Measurements from ENCODE around the gene CDK5R2. TPM values are rescaled to one million over a fixed set of nuclear protein-coding genes. Genes with fewer than 3 reads are reported as not detected.
A peak's percentile ranks its signal among the peaks of the same experiment; 100 is the strongest.

Gene CDK5R2
- total RNA-seq, 1 donor from 2014 or later = not detected

DNA sequence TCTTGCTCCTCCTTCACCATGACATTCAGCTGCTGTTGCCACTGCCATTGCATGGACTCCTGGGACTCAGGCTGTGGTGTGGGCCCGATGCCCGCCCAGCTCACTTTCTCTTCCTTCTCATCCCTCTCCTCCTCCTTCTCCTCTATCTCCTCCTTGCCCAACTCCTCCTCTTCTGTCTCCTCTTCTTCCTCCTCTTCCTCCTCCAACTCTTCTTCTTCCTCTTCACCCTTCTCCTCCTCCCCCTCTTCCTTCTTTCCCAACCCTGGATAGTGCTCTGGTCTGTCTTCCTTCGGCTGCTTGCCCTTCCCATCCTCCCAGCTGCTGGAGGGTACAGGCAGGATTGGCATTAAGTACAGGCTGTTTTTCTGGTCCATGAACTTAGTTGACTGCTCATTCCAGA lies 44.5 kb downstream of the CDK5R2 start:
- peaks cover 11 to 15% of the 10 kb centered on the region in 2 donors for H3K4me1 ChIP-seq
- H3K9me3 ChIP-seq = no peaks in the 10 kb centered on the region
- peaks cover 23% of the 10 kb centered on the region for H3K27me3 ChIP-seq
- TF ChIP-seq, protein P1, sequence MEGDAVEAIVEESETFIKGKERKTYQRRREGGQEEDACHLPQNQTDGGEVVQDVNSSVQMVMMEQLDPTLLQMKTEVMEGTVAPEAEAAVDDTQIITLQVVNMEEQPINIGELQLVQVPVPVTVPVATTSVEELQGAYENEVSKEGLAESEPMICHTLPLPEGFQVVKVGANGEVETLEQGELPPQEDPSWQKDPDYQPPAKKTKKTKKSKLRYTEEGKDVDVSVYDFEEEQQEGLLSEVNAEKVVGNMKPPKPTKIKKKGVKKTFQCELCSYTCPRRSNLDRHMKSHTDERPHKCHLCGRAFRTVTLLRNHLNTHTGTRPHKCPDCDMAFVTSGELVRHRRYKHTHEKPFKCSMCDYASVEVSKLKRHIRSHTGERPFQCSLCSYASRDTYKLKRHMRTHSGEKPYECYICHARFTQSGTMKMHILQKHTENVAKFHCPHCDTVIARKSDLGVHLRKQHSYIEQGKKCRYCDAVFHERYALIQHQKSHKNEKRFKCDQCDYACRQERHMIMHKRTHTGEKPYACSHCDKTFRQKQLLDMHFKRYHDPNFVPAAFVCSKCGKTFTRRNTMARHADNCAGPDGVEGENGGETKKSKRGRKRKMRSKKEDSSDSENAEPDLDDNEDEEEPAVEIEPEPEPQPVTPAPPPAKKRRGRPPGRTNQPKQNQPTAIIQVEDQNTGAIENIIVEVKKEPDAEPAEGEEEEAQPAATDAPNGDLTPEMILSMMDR (IDR thresholded peaks at IDR 0.05) = no peak
- H3K36me3 ChIP-seq = no peaks in the 10 kb centered on the region
- no peak overlapping the region for H3K4me3 ChIP-seq
- intact Hi-C loops (cut with DNase I) = no loop called here
- no peak overlapping the region for H3K27ac ChIP-seq
- no peak for DNase-seq (ENCODE audit: low spot score in 2 of 2)

DNA sequence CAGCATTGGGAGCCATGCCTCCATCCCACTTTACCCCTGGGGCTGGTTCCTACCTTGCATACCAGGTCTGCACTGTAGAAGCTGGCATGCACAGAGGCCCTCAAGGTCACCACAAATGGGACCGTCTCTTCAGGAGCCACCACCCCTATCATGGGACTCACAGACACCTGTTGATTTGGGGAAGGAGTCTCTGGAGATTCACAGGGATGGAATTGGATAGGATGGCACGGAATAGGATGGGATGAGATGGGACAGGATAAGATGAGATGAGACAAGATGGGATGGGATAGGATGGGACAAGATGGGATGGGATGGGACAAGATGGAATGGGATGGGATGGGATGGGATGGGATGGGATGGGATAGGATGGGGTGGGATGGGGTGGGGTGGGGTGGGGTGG lies 49.8 kb downstream of the CDK5R2 start:
- intact Hi-C loops (cut with DNase I) = no loop called here
- H3K4me1 ChIP-seq = no peaks in the 10 kb centered on the region
- no peaks in the 10 kb centered on the region for H3K36me3 ChIP-seq
- no peak for DNase-seq (ENCODE audit: low spot score in 2 of 2)
- no peaks in the 10 kb centered on the region for H3K27me3 ChIP-seq
- TF ChIP-seq, protein P1 (IDR thresholded peaks at IDR 0.05) = no peak
- no peak overlapping the region for H3K27ac ChIP-seq
- H3K4me3 ChIP-seq = no peak overlapping the region
- H3K9me3 ChIP-seq = no peaks in the 10 kb centered on the region

DNA sequence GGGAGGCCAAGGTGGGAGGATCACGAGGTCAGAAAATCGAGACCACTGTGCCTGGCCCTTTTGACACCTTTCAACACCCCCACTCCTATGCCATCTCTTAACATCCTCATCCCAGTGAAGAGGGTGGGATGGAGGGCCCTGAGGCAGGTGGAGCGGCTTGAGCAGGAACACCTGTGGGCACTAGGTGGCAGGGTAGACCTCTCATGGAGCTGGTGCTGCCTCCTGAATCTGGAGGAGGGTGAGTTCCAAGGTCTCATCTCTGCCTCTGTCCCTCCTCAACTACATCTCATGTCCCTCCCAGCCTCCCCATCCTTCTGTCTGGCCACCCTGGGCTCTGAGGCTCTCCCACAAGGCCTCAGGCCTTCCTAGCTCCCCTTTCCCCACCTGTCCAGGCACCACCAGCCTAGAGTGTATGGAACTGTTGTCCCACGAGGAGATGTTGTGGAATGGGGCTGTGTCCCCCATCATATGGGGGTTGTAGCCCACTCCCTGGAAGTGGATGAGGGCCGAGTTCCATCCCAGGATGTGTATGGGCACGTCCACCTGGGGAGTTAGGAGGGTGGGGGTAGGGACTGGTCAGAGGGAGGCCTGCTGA lies 50.8 kb downstream of the CDK5R2 start:
- no peak overlapping the region for H3K4me3 ChIP-seq
- H3K9me3 ChIP-seq = no peaks in the 10 kb centered on the region
- no peaks in the 10 kb centered on the region for H3K4me1 ChIP-seq
- intact Hi-C loops (cut with DNase I) = no loop called here
- no peaks in the 10 kb centered on the region for H3K36me3 ChIP-seq
- H3K27ac ChIP-seq = no peak overlapping the region
- TF ChIP-seq, protein P1 (IDR thresholded peaks at IDR 0.05) = peak in 1 of 3 experiments; percentile 27
- no peak for DNase-seq (ENCODE audit: low spot score in 2 of 2)
- H3K27me3 ChIP-seq = no peaks in the 10 kb centered on the region

DNA sequence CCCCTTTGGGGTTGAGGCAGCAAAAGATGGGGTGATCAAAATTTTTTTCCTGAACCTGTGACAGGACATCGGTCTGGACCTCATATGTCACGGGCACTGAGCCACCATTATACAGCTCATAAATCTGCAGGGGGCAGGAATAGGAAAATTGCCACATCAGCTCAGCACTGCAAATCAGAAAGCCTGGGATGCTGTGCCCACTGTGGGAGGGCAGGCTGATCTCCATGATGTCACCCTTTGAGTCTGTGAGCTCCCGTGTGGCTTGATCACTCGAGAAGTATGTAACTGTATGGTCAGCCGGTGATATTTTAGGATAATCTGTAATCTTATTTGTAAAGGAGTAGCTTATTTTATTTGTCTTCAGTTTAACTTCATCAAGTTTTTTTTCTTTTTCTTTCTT lies 51.4 kb downstream of the CDK5R2 start:
- no peak for DNase-seq (ENCODE audit: low spot score in 2 of 2)
- TF ChIP-seq, protein P1 (IDR thresholded peaks at IDR 0.05) = no peak
- no peak overlapping the region for H3K27ac ChIP-seq
- intact Hi-C loops (cut with DNase I) = no loop called here
- no peaks in the 10 kb centered on the region for H3K4me1 ChIP-seq
- H3K4me3 ChIP-seq = no peak overlapping the region
- H3K9me3 ChIP-seq = no peaks in the 10 kb centered on the region
- no peaks in the 10 kb centered on the region for H3K27me3 ChIP-seq
- H3K36me3 ChIP-seq = no peaks in the 10 kb centered on the region

Other genes starting within 250 kb of the CDK5R2 start
- 93.4 TPM for gene TTLL4, start 248.8 kb upstream of the CDK5R2 start, total RNA-seq
- 53.1 TPM for gene CYP27A1, start 177.5 kb upstream of the CDK5R2 start, total RNA-seq
- gene PRKAG3, start 127.9 kb upstream of the CDK5R2 start, total RNA-seq = not detected
- gene WNT6, start 99.9 kb upstream of the CDK5R2 start, total RNA-seq = 1.2 TPM
- not detected for gene WNT10A, start 78.8 kb upstream of the CDK5R2 start, total RNA-seq
- not detected for gene FEV, start 25.5 kb downstream of the CDK5R2 start, total RNA-seq
- not detected for gene CRYBA2, start 33.8 kb downstream of the CDK5R2 start, total RNA-seq
- not detected for gene CFAP65, start 81.8 kb downstream of the CDK5R2 start, total RNA-seq
- not detected for gene IHH, start 101.3 kb downstream of the CDK5R2 start, total RNA-seq
- gene NHEJ1, start 201.1 kb downstream of the CDK5R2 start, total RNA-seq = 21.6 TPM
- gene SLC23A3, start 210.4 kb downstream of the CDK5R2 start, total RNA-seq = 14.2 TPM
- gene CNPPD1, start 217.3 kb downstream of the CDK5R2 start, total RNA-seq = 49.4 TPM
- gene RETREG2, start 218.6 kb downstream of the CDK5R2 start, total RNA-seq = 83.5 TPM
- 225 TPM for gene ZFAND2B, start 247.1 kb downstream of the CDK5R2 start, total RNA-seq